ENCODE measurements around the gene MCM8.

Gene MCM8

DNA sequence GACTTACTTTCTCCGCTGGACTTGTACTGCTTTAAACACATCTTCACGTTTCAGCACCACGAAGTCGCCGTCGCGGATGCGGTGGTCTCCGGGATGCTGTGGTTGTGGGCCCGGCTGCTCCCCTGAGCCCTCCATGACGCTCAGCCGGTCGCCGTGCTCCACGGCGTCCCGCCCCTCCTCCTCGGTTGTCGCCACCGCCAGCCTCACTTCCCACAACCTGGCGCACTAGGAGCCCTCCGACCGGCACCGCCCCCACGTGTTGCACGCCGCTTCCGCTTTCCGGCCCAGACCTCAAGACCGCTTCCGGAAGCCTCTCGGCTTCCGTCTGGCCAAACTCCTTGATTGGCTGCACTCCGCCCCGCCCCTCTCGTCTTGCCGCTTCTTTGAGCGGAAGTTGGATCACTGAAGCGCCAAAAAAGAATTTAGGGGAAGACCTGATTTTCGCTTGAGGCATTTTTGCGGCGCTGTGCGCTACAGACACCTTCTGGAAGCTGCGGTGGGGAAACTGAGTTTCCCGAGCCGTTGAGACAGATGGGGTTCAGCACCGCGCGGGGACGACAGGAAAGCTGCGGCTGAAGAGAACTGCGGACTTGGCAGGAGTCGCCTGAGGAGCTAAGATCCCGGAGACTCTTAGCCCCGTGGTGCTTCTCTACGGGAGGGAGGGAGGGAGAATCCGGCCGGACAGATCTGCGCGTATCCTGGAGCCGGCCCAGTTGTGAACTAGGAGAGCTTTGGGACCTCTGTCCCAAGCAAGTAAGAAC is at the start of gene MCM8, which contains the start of gene TRMT6:
MCM8 (plus strand) TSS at position 382 of the 761 bp plus-strand sequence. CDS start 1,364 bp downstream, outside the sequence.
TRMT6 (minus strand) TSS at position 263 of the 761 bp plus-strand sequence; CDS start at position 135, 128 bp downstream.
- DNase-seq: peak; percentile 96 to 99

DNA sequence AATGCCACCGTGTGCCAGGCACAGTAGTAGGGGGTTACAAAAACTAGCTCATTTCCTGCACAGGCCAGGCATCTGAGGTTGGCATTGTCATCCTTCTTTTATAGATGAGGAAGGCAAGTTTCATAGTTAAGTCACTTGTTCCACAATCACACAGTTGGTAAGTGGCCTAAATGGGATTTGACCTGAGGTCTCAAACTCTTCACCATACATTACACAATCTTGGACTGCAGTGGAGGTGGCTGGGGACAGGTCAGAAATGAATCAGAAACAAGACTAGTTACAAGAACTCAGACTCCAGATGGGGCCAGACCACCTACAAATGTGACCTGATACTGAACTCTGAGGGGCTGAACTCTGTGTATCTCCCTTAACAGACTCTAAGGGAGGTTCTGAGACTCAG is 49.5 kb upstream of the MCM8 start:
- no peak for DNase-seq

DNA sequence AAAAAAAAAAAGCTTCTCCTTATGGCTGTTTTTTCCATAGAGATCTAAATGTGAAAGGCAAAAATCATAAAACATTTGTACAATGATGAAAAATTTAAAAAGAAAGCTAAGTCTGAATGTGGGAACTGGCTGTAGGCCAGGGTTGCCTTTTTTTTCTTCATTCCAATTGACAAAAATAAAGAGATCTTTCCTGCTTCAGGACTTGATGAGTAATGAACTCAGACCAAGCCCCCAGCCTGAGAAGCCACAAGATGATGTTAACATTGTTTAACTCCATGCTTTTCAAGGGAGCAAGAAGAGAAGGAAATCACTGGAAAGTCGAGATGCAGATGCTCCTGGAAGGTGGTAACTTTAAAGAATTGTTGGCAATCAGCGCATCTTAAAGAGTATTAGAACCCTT is 41.5 kb upstream of the MCM8 start:
- DNase-seq: no peak

DNA sequence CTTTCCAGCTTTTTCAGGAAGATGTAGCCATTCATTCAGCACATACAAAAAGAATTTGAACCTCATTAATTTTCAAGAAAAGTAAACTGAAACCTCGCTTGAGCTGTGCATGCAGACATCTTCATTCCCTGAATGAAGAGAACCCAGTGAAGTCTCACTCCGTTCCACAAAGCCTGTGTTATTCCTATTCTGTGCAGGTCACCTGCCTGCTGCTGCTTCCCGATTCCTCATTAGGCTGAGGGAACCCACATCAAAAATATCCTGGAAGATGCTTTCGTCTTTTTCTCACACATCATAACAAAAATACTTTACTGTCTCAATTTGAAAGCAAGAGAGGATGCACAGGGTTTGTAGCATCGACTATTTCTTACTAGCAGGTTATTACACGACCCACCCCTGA is 40.3 kb upstream of the MCM8 start:
- DNase-seq: no peak

DNA sequence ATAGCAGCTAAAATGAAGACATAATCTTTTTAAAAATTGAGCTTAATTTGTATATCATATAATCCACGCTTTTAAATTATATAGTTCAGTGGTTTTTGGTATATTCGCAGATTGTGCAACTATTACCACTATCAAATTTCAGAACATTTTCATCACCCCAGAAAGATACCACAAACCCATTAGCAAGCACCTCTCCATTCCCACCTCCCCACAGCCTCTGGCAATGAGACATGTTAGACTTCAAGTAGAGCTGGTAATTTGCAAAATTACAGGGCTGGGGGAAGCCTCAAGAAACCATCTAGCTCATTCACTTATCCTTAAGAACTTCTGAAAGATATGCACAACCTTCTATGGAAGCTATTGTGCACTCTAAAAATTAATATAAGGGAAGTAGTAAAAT is 37.3 kb upstream of the MCM8 start:
- no peak for DNase-seq

DNA sequence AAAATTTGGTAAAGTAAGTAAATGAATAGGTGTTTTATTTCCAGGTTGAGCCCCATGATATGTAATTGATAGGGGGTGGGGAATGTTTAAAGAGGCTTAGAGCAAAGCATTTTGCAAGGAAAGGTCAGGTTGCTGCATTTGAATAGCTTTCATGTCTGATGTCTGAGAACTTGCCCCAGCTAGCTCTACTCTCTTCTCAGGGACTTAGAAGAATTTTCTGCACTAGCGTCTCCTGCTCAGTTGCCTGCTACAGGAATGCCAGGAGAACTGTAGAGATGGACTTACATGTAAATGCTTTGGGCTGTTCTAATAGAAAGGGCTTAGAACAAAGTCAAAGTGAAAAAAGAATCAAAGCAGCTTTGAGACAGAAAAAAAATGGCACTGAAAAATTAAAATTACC is 35.6 kb upstream of the MCM8 start:
- DNase-seq: no peak

DNA sequence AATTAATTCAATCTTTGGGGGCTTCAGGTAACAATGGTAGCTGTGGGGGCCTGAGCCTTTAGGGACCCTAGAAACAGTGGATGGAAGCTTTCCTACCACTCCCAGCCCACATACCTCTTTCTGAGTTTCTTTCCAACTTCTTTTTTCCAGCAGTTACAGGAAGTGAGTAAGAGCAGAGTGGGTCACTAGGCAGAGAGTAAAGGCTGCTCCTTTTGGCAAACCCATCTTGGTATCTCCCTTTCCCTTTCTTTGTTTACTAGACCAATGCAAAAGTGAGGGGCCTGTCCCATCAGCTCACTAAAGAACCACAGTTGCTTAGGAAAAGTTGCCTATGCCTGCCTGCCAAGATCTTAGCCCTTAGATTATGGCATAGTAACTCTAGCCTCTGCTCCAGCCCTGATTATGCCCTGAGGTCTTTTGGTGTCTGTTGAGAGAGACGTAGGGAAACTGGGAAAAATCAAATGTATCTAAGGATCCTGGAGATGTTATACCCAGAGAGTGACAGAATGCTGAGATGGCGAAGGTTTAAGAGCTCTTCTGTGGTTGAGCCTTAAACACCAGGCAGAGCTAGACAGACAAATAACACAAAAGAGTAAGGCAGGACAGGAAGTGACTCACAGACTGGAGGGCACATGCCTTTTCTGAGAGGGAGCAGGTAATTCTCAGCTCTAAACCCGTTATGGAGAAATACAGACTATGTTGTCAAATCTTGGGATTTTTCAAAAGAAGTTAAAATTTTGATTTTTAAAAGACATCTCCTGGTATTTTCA is 31.4 kb upstream of the MCM8 start:
- peak; percentile 32 to 83 for DNase-seq

DNA sequence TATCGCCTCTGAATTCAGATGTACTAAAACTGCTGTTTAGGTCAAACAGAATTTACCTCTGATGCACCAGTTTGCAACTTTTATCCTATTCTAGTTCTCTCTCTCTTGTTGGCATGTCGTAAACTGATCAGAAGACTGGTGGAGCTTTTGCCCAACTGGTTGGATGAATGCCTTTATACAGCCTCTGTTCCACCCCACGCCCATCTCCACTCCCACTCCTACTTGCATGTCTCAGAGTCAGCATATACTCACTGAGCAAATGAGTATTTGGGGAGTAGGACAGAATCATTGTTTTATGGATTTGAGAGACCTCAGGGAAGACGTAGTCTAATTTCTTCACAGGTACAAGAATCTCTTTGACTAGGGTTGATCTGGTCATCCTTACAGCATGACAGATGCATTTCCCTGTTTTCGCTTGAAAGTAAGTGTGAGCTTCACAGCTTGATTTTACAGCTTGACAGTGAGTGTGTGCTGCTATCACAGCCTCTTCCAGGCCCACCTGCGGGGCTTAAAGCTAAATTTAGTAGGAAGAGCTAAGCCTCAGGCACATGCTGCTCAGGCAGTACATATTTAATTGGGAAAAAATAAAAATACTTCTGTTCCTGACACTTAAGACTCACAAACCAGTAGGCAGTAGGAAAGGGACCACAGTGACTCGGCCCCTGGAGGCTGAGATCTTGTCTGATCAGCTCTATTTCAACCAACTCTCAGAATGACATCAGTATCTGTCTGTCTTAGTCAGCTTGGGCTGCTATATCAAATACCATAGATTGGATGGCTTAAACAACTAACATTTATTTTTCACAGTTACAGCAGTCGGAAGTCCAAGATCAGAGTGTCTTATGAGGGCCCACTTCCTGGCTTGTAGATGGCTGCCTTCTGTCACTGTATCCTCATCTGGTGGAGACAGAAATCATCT is 30.6 kb upstream of the MCM8 start:
- DNase-seq: no peak

DNA sequence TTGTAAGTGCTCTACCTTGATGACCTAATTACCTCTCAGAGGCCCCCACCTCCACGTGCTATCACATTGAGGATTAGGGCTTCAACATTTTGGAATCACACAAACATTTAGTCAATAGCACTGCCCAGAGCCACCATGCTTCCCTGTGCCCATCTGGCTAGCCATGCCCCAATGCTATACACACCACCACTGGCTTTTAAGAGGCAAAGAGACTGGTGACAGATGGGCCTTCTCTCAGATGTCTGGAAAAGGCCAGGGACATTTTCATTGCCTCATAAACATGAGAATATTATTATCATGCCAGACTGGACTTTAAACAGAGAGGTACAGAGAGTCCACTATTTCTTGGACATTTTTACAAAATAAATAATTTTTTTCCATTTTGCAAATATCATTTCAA is 29.9 kb upstream of the MCM8 start:
- DNase-seq: no peak

DNA sequence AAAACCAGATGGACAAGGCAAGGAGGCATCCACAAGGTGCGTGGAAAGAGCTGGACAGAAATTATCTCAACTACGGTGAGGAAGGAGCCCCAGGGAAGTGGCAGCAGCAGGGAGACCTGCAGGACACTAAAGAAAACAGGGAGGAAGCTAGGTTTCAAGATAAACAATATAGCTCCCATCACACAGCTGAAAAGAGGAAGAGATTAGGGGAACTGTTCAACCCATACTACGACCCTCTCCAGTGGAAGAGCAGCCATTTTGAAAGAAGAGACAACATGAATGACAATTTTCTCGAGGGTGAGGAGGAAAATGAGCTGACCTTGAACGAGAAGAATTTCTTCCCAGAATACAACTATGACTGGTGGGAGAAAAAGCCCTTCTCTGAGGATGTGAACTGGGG is 27.0 kb upstream of the MCM8 start:
- no peak for DNase-seq

DNA sequence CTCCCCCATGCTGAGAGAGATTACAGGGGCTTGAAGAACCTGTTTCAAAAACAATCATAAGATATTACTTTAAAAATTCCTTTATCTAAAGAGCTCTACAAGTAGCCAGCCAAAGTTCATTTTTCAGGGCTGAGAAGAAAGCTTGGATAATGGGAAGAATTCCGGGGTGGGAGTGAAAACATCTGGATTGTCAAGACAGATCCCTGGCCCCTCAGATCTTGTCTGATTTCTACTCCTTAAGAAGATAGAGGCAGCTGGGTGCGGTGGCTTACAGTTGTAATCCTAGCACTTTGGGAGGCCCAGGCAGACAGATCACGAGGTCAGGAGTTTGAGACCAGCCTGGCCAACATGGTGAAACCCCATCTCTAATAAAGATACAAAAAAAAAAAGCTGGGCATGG is 24.9 kb upstream of the MCM8 start:
- no peak for DNase-seq

DNA sequence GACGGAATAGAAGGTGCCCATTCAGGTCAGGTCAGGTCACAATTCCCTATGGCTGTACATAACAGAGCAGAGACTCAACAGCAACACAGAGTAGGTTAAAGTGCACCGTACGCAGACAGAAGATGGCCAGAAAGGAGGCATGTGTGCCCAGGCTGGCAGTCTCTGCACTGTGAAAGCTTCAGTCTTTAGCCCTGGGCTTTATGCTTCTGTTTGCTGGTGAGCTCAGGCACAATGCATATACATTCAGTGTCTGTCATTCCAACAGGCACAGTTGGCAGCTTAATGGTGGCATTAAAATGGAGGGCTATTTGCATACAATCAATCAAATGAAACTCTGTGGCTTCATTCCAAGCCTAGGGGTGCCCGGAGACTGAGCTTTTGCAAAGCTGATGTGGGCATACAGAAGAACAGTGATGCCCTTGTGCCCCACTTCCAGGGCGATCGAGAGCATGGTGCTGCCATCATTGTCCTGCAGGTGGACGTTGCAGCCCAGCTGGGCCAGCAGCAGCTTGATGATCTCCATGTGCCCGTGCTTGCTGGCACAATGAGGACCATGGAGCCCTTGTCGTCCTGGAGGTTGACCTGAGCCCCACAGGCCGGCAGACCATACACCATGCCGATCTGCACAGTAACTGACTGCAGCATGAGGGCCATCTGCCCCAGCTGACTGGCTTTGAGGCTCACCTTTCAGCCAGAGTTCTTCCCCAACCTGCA is 22.5 kb upstream of the MCM8 start:
- no peak for DNase-seq

DNA sequence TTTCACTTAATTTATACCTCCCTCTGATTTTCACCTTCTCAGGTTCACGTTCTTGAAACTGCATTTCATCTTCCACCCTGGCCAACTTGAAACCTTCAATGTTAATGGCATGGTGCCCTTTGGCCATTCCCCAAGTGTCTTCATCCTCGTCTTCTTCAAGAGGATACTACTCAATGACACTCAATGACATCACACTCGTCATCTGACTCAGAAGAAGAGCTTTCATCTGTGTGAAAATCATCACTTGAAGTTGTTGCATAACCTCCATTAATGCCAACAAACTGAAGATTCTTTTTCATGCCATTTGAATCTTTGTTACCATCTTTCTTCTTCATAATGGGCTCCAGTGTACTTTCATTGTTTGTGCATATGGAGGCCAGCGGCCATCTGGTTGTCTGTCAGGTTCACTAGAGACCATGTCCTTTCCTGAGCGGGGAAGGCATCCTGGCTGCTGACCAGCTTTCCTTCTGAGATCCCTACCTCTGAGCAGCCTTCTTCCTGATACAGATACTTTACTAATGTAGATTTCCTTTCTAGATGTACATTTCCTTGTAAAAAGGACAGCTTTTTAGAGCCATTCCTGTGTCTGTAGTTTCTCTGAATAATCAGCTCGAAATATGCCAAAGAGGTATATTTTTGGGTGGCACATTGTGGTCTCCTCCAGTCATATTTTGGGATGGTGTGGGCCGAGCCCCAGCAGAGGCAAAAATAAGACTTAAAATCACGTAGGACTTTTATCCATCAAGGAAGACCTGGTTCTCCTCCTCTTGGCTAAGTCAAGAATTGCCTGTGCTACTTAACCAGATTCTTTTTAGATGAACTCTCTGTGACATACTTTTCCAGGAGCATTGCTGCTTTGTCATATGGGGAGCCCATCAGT is 21.4 kb upstream of the MCM8 start:
- DNase-seq: no peak

DNA sequence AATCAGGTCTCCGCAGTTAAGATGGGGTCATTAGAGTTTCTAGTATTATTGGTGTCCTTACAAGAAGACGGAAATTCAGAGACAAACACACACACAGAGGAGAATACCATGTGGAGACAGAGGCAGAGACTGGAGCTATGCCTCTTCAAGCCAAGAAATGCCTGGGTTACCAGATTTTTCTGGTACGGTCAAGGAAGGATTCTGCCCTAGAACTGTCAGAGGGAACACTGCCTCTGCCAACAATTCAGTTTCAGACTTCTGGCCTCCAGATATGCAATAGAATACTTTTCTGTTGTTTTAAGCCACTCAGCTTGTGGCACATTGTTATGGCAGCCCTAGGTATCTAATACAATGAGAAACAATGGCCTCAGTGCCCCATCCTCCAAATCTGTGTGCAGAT is 19.0 kb upstream of the MCM8 start:
- no peak for DNase-seq

DNA sequence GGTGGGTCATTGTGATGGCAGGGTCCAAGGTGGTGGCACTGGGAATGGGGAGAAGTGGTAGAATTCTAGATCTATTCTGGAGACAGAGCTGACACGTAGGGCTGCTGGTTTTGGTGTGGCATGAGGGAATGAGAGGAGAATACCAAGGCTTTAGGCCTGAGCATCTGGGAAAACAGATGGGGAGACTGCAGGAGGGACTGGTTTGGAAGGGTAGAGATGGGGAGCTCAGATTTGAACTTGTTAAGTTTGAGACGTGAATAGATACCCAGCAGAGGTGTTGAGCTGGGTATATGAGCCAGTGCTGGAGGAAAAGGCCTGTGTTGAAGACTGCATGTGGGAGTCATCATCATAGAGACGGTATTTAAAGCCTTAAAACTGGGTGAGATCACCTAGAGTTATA is 17.7 kb upstream of the MCM8 start:
- no peak for DNase-seq

DNA sequence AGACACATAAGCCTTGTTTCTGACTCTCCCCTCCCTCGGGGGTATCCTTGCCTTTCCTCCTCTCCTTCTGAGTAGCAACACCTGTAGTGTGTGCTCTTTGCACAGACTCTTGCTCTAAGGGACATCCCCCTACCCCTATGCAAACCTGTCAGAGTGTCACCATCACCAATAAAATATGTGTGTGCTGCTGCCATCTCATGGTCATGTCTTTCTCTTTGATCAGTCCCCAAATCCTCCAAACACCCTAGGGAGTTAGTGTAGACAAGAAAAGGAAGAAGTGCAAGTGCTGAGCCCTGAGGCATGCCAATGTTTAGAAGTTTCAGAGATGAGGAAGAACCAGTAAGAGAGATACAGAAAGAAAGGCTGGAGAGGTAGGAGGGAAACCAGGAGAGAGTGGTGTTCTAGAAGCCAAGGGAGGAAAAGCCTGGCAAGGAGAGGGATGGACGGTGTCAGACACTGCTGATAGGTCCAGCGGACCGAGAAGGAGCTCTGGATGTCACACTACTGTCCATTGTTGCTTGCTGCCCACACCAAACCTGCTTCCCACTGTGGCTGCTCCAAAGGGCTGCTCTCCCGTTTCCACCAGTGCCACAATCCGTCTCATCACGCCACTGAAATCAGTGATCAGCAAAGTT is 16.5 kb upstream of the MCM8 start:
- peak in 1 of 2 experiments; percentile 41 for DNase-seq

DNA sequence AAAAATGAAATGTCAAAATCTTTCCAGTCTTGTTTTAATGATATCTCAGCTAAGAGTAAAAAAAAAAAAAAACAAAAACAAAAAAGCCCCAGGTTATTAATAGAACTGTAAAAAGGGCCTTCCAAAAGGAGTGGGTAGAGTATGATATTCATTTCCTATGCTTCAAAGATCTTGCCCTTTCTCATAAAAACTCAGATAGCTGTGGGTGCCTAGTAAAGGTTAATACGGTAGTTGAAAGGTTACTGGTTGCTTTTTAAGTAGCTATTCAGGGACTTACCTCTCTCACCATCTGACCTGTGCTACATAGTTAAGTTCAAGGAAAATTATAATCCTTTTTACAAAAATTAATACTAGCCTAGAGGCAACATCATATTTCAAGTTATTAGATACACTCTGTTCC is 15.1 kb upstream of the MCM8 start:
- DNase-seq: no peak

DNA sequence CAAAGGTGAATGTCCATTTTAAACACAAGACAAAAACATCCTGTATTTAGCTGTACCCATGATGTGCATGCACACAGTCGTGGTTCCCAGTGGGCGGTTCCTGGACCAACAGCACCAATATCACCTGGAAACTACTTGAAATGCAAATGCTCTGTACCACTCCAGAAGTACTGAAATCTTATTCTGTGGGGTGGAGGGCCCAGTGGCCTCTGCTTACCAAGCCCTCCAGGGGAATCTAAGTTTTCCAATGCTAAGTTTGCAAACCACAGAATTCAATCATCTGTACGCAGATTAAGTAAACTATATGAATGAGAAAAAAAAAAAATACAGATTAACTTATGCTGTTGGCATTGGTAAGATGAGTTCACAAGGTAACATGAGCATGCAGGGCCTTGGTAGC is 14.2 kb upstream of the MCM8 start:
- no peak for DNase-seq

DNA sequence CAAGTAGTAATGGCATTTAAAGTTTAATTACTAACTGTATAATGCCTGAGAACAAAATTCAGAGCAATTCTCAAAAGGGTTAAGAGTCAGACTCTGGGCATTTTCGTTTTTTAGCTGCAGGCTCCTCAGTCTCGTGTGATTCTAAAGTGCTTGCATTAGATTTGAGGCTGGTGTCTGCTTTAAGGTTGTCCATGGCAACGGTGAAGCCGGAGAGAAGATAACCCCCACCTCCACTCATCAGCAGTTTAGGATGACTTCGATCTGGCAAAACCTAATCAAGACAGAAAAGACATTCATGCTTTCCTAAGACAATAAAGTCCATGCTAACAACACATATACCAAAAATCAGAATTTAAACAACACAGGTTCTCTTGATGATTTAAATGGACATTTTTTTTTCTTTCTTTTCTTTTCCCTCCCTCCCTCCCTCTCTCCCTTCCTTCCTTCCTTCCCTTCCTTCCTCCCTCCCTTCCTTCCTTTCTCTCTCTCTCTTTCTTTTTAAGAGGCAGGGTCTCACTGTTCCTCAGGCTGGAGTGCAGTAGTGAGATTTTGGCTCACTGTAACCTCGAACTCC is 11.9 kb upstream of the MCM8 start:
- DNase-seq: no peak

DNA sequence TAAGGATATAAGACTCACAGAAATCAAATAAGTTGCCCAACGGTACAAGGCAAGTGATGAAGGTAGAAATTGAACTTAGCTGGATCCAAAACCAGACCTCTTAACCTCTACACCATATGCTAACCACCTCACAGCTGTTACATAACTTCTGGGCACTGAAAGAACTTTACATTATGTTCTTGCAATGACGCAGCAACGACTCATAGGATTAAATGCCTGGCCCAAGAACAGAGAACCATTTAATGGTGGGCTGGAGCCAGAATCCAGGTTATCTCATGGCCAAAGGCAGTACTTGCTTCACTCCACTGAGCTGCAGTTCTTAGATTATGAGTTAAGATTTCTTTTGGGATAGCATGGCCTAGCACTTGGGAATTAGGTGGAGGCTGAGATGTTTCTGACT is 4.5 kb upstream of the MCM8 start:
- DNase-seq: peak in 1 of 2 experiments; percentile 44

DNA sequence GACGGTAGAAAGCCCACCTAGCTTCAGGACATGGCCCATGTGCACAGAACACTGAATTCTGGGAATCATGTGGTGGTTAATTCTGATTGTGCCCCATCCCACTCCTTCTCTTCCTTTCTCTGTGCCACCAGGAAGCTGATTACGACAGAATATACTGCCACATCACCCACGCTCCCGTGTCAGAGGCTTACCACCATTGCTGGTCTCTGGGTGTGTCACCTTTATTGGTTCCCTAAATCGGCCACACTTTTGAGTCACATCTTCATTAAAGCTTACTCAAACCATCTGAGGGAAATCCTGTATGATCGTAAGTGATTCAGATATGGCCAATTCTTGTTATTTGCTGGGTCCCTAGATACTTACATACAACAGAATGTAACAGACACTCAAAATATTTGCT is 3.2 kb upstream of the MCM8 start:
- DNase-seq: no peak
